ENCODE results near the gene PKMYT1.

Gene PKMYT1

DNA sequence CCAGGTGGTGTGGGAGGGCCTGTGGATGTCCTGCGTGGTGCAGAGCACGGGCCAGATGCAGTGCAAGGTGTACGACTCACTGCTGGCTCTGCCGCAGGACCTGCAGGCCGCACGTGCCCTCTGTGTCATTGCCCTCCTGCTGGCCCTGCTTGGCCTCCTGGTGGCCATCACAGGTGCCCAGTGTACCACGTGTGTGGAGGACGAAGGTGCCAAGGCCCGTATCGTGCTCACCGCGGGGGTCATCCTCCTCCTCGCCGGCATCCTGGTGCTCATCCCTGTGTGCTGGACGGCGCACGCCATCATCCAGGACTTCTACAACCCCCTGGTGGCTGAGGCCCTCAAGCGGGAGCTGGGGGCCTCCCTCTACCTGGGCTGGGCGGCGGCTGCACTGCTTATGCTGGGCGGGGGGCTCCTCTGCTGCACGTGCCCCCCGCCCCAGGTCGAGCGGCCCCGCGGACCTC is 33.3 kb upstream of the PKMYT1 start:
- Histone ChIP-seq H3K27me3 (ENCODE audit: control insufficient read depth, low read length) (peaks cover 21% of the 10 kb centered on the region), H4K20me1 (ENCODE audit: control insufficient read depth, insufficient read depth, low read depth, low read length) (no peaks in the 10 kb centered on the region), H3K4me3 (ENCODE audit: low read length) (no peak overlapping the region), H3K9me2 (replicated peaks; ENCODE audit: control insufficient read depth, low read length) (no peaks in the 10 kb centered on the region), H3F3A (ENCODE audit: control insufficient read depth, insufficient read depth) (no peaks in the 10 kb centered on the region), H3K4me2 (ENCODE audit: low read length) (no peak overlapping the region), H3K27ac (ENCODE audit: low read depth, low read length) (no peak overlapping the region), H3K79me2 (ENCODE audit: control insufficient read depth, low read length) (no peaks in the 10 kb centered on the region), H3K4me1 (ENCODE audit: control insufficient read depth, low read length) (peaks cover 1% of the 10 kb centered on the region), H3K36me3 (ENCODE audit: control insufficient read depth, low read length) (no peaks in the 10 kb centered on the region), H3K9me3 (ENCODE audit: control insufficient read depth, insufficient read depth, low read length) (no peaks in the 10 kb centered on the region)
- TF ChIP-seq EZH2phosphoT487 (IDR thresholded peaks at IDR 0.05; ENCODE audit: borderline replicate concordance, low read length): no peak
- TF ChIP-seq, protein P1, sequence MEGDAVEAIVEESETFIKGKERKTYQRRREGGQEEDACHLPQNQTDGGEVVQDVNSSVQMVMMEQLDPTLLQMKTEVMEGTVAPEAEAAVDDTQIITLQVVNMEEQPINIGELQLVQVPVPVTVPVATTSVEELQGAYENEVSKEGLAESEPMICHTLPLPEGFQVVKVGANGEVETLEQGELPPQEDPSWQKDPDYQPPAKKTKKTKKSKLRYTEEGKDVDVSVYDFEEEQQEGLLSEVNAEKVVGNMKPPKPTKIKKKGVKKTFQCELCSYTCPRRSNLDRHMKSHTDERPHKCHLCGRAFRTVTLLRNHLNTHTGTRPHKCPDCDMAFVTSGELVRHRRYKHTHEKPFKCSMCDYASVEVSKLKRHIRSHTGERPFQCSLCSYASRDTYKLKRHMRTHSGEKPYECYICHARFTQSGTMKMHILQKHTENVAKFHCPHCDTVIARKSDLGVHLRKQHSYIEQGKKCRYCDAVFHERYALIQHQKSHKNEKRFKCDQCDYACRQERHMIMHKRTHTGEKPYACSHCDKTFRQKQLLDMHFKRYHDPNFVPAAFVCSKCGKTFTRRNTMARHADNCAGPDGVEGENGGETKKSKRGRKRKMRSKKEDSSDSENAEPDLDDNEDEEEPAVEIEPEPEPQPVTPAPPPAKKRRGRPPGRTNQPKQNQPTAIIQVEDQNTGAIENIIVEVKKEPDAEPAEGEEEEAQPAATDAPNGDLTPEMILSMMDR (IDR thresholded peaks at IDR 0.05; ENCODE audit: low read depth, low read length, poor library complexity, severe bottlenecking): no peak

DNA sequence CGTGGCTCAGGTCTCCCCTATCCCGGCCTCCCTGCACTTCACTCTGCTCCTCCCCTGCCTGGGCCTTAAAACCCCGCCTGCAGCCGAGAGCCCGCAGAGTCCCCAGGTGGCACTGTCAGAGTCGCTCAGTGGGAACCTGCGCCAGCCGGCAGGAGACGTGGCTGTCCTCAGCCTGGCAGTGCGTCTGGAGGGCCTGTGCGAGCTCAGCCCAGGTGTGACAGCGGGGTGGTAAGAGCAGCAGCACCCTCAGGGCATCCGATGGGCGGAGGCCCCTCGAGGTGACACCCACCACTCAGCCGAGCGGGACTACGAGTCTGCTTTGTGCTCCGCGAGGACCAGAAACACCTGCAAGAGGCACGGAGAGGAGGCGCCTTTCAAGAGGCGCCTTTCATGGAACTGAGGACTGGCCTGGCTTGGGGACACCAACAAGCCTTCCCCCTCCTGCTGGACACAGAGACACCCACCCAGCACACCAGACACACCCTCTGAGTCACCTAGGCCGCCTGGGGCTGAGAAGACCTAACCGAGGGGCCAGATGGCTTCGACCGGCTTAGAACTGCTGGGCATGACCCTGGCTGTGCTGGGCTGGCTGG is 32.7 kb upstream of the PKMYT1 start, which contains the start of gene CLDN9:
Gene CLDN9, plus strand, starts transcription at position 96 of the 593 bp plus-strand sequence. Its CDS starts 440 bp downstream, at position 536.
- Histone ChIP-seq H3K36me3 (ENCODE audit: control insufficient read depth, low read length) (no peaks in the 10 kb centered on the region), H3K4me1 (ENCODE audit: control insufficient read depth, low read length) (peaks cover 7% of the 10 kb centered on the region), H3K4me3 (ENCODE audit: low read length) (no peak within 1 kb of the TSS), H3K9me3 (ENCODE audit: control insufficient read depth, insufficient read depth, low read length) (no peaks in the 10 kb centered on the region), H3F3A (ENCODE audit: control insufficient read depth, insufficient read depth) (no peaks in the 10 kb centered on the region), H3K79me2 (ENCODE audit: control insufficient read depth, low read length) (no peaks in the 10 kb centered on the region), H4K20me1 (ENCODE audit: control insufficient read depth, insufficient read depth, low read depth, low read length) (no peaks in the 10 kb centered on the region), H3K27ac (ENCODE audit: low read depth, low read length) (no peak within 1 kb of the TSS), H3K27me3 (ENCODE audit: control insufficient read depth, low read length) (peaks cover 27% of the 10 kb centered on the region), H3K4me2 (ENCODE audit: low read length) (no peak within 1 kb of the TSS), H3K9me2 (replicated peaks; ENCODE audit: control insufficient read depth, low read length) (no peaks in the 10 kb centered on the region)
- TF ChIP-seq, protein P1 (IDR thresholded peaks at IDR 0.05; ENCODE audit: low read depth, low read length, poor library complexity, severe bottlenecking): no peak
- no peak for TF ChIP-seq EZH2phosphoT487 (IDR thresholded peaks at IDR 0.05; ENCODE audit: borderline replicate concordance, low read length)

DNA sequence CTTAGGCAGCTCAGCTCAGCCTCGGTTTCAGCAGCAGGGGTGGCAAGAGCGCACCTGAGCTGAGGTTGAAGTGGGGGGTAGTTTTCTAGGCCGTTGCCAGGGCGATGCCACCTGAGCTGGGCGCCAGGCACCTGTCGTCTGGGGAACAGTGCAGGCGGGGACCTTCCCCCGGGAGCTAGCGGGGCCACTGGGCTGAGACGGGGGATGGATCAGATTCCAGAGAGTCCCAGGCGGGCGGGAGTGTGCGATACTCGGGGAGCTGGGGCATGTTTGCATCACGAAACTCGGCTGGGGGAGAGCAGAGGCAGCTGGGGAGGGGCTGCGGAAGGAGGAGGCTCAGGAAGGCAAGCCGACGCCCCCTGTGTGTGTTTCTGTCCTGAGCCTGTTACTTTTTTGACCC is 32.0 kb upstream of the PKMYT1 start:
- Histone ChIP-seq H3F3A (ENCODE audit: control insufficient read depth, insufficient read depth) (no peaks in the 10 kb centered on the region), H3K36me3 (ENCODE audit: control insufficient read depth, low read length) (no peaks in the 10 kb centered on the region), H3K27me3 (ENCODE audit: control insufficient read depth, low read length) (peaks cover 34% of the 10 kb centered on the region)

More for the DNA sequence above, 32.0 kb upstream of the PKMYT1 start:
- TF ChIP-seq EZH2phosphoT487 (IDR thresholded peaks at IDR 0.05; ENCODE audit: borderline replicate concordance, low read length): no peak
- TF ChIP-seq, protein P1 (IDR thresholded peaks at IDR 0.05; ENCODE audit: low read depth, low read length, poor library complexity, severe bottlenecking): no peak
- Histone ChIP-seq H3K4me2 (ENCODE audit: low read length) (no peak overlapping the region), H3K9me3 (ENCODE audit: control insufficient read depth, insufficient read depth, low read length) (no peaks in the 10 kb centered on the region), H3K27ac (ENCODE audit: low read depth, low read length) (no peak overlapping the region), H3K79me2 (ENCODE audit: control insufficient read depth, low read length) (no peaks in the 10 kb centered on the region), H3K4me1 (ENCODE audit: control insufficient read depth, low read length) (peaks cover 14% of the 10 kb centered on the region), H3K9me2 (replicated peaks; ENCODE audit: control insufficient read depth, low read length) (no peaks in the 10 kb centered on the region), H3K4me3 (ENCODE audit: low read length) (no peak overlapping the region), H4K20me1 (ENCODE audit: control insufficient read depth, insufficient read depth, low read depth, low read length) (no peaks in the 10 kb centered on the region)

Data from DOHH2 (cell line).